Adrenal gland (tissue), 12 donors: ENCODE measurements around the gene POMT1. TPM values are rescaled to one million over a fixed set of nuclear protein-coding genes. Genes with fewer than 3 reads are reported as not detected.

Experiments used
- DNase-seq, 7 donors: peaks; one replicate each; pipeline ENCODE4 v3.0.0-alpha.2; 2019 to 2020
- H3K27ac ChIP-seq, 5 donors: fragments of 200-600 bp; sonication (generic) in 4 of 5; 1 replicate in 3 of 5; 2 replicates in 2 of 5; pipeline versions ENCODE4 v1.5.1 to v1.8.0; 2016 to 2020; ENCODE audit warnings: mild to moderate bottlenecking in 1 of 5
- H3K27me3 ChIP-seq: fragments of 200-600 bp; 2 replicates; pipeline ENCODE4 v1.8.0; 2021
- H3K36me3 ChIP-seq, 2 donors: fragments of 200-600 bp; replicated peaks in 1 of 2; 1 replicate in 1 of 2; 2 replicates in 1 of 2; pipeline versions ENCODE4 v1.5.1 to v1.8.0; 2018 to 2022
- H3K4me1 ChIP-seq, 2 donors: fragments of 200-600 bp; replicated peaks in 1 of 2; 1 replicate in 1 of 2; 2 replicates in 1 of 2; pipeline versions ENCODE4 v1.5.1 to v1.8.0; 2018 to 2021
- H3K4me3 ChIP-seq, 4 donors: fragments of 200-600 bp; sonication (generic) in 3 of 4; one replicate each; pipeline ENCODE4 v1.5.1; 2016 to 2018
- H3K9me3 ChIP-seq, 3 donors: fragments of 200-600 bp; sonication (generic) in 1 of 3; replicated peaks in 1 of 3; 1 replicate in 2 of 3; 2 replicates in 1 of 3; pipeline versions ENCODE4 v1.5.1 to v1.8.0; 2016 to 2021
- CTCF ChIP-seq, 6 experiments: fragments of 450-650 bp in 4 of 6; fragments of 200-600 bp in 2 of 6; sonication (generic) in 1 of 6; IDR thresholded peaks; 1 replicate in 5 of 6; 2 replicates in 1 of 6; pipeline versions ENCODE4 v1.5.1 to v1.8.0; 2016 to 2021; ENCODE audit warnings: antibody characterized with exemption in 6 of 6, mild to moderate bottlenecking in 2 of 6, moderate library complexity in 1 of 6
- POLR2A ChIP-seq, 2 donors: fragments of 450-650 bp; IDR thresholded peaks; one replicate each; pipeline ENCODE4 v1.6.1; 2017; ENCODE audit warnings: antibody characterized with exemption in 2 of 2, mild to moderate bottlenecking in 2 of 2, moderate library complexity in 1 of 2
- WGBS, 4 donors: extraction: QIAGEN DNeasy Blood & Tissue Kit in 2 of 4; methylation state at CpG; one replicate each; pipeline versions ENCODE4 v1.1.5 to v1.1.7; 2013 to 2017; 5-methylcytosine and 5-hydroxymethylcytosine counted together
- intact Hi-C, 2 donors: fragments of 100-400 bp; cut with DNase I; formaldehyde crosslinking; loops; one replicate each; pipeline versions ENCODE4 v1.14.1 to v1.15.0; 2022 to 2023
- polyA plus RNA-seq, 3 donors: library from polyadenylated mRNA; stranded (reverse); fragments of 200-250 nt in 2 of 3; fragments of 350-450 nt in 1 of 3; fragmentation: Illumina TruSeq in 1 of 3; extraction: RNeasy Lipid Tissue Mini Kit (QIAGEN cat#74804) in 1 of 3; gene quantifications; one replicate each; pipeline ENCODE4 v1.2.3, GENCODE V29; 2013 to 2014
- total RNA-seq, 9 donors: library from RNA; depleted of rRNA in 4 of 9; stranded (reverse); fragments of >200 nt in 4 of 9; fragments of 120-200 nt in 1 of 9; fragmentation: NEBNext Ultra II Directional in 1 of 9; extraction: Animal tissue kit (Norgen Biotek cat#: 25700) in 1 of 9; gene quantifications; one replicate each; pipeline versions ENCODE4 v1.1.0 to v1.2.4, GENCODE V29; 2013 to 2023
- donor health status: healthy with polysubstance abuse.
- donor health status: Bipolar disorder and iron deficiency.
- donor health status: DM: yes; HTN: yes; CAD: no.
- donor health status: DM: no; HTN: no; CAD: no.
- donor health status: DM: no; HTN: no; CAD: no.
- donor health status: DM: yes; HTN: yes; CAD: no.

Gene POMT1
- total and polyA plus RNA-seq, 12 donors, result 10.1 to 60.9 (median 33.0) TPM

DNA sequence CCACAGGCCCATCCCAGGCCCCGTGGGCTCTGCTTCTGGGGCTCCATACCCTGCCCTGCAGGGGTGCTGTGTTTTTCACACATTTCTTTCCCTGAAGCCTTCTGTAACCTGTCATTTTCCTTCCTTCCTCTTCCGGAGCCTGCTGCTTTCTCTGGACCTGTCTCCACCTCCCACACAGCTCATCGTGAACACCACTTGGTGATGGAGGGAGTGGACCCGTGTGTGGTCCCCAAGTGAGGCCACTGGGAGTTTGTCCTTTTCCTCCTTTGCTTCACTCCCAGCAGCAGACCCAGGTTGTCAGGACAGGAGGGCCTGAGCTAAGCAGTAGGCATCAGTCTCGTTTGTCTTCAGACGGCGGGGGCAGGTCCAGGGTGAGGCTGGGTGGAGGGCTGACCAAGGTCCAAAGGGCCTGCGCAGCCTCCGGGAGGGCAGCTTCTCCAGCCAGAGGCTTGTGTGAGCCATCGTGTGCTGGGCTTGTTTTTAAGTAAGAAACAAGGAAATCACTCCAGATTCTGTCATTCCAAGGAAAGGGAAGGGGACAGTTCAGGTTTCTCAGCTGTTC is 5.8 kb upstream of the POMT1 start:
- DNase-seq, result no peak
- Histone ChIP-seq H3K27me3 (no peaks in the 10 kb centered on the region), H3K9me3 (no peaks in the 10 kb centered on the region), H3K4me1 (no peaks in the 10 kb centered on the region), H3K4me3 (no peak overlapping the region), H3K36me3 (peaks cover 0 to 79% of the 10 kb centered on the region in 2 donors), H3K27ac (no peak overlapping the region)
- TF ChIP-seq POLR2A (IDR thresholded peaks at IDR 0.05) (no peak), CTCF (IDR thresholded peaks at IDR 0.05) (no peak)
- intact Hi-C loops, result no loop called here
- 77 to 92% (median 83%) methylated on average over 7 to 10 of the region's 10 CpGs for WGBS, 4 donors

DNA sequence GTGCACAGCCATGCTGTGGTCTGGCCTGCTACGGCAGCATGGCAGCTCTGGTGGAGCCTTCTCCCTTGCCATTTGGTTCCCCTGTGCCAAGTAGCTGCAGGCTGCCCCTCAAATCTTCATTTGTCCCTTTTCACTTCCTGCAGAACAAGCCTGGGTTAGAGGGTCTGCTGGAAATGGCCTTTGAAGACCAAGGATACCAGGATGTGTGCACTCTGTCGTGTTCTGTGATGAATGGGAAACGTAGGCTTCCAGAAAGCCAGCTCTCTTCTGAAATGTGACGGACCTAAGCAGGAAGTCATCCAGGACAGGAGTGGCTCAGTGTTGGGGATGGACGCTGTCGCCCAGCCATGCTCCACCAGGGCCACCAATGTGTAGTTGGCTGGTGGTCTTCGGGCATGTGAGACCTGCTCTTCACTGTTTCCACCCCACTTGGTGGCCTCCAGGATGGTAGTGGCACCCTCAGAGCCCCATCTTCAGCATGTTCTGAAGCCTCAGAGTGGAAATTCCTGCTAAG is 3.4 kb upstream of the POMT1 start:
- TF ChIP-seq CTCF (IDR thresholded peaks at IDR 0.05) (no peak), POLR2A (IDR thresholded peaks at IDR 0.05) (no peak)
- H3K27me3 ChIP-seq, result no peaks in the 10 kb centered on the region
- DNase-seq, result no peak
- no peak overlapping the region for H3K27ac ChIP-seq
- H3K4me1 ChIP-seq, result peaks cover 9 to 10% of the 10 kb centered on the region in 2 donors
- no peak overlapping the region for H3K4me3 ChIP-seq
- 85 to 100% (median 87%) methylated on average over 1 to 7 of the region's 7 CpGs for WGBS, 4 donors
- no peaks in the 10 kb centered on the region for H3K9me3 ChIP-seq
- peaks cover 0 to 55% of the 10 kb centered on the region in 2 donors for H3K36me3 ChIP-seq
- intact Hi-C loops, result no loop called here

GRCh38 chr9:131500377-131500776 is 2.3 kb upstream of the POMT1 start:
- Histone ChIP-seq H3K4me3 (no peak overlapping the region), H3K36me3 (peaks cover 0 to 44% of the 10 kb centered on the region in 2 donors), H3K4me1 (peaks cover 9 to 11% of the 10 kb centered on the region in 2 donors), H3K27ac (no peak overlapping the region), H3K27me3 (no peaks in the 10 kb centered on the region), H3K9me3 (no peaks in the 10 kb centered on the region)
- DNase-seq, result no peak
- TF ChIP-seq POLR2A (IDR thresholded peaks at IDR 0.05), result no peak
- TF ChIP-seq CTCF (IDR thresholded peaks at IDR 0.05), result no peak
- intact Hi-C loops, result loop anchor here in 1 of 2 donors (10.0 kb wide), 1 partner anchor 244 kb away; the partner anchor contains the start of gene RAPGEF1
- 76 to 81% (median 79%) methylated on average over 12 of the region's 12 CpGs for WGBS, 4 donors

- Histone ChIP-seq H3K27ac (no peak overlapping the region), H3K9me3 (no peaks in the 10 kb centered on the region), H3K4me3 (no peak overlapping the region), H3K4me1 (peaks cover 9 to 11% of the 10 kb centered on the region in 2 donors), H3K36me3 (peaks cover 0 to 37% of the 10 kb centered on the region in 2 donors), H3K27me3 (no peaks in the 10 kb centered on the region)
- no peak for TF ChIP-seq POLR2A (IDR thresholded peaks at IDR 0.05)
- no peak for TF ChIP-seq CTCF (IDR thresholded peaks at IDR 0.05)
- intact Hi-C loops, result loop anchor here in 1 of 2 donors (10.0 kb wide), 1 partner anchor 244 kb away; the partner anchor contains the start of gene RAPGEF1
- WGBS, 4 donors, result 50 to 59% (median 56%) methylated on average over 5 of the region's 5 CpGs
- DNase-seq, result no peak
These were observed 1.7 kb upstream of the POMT1 start for GRCh38 chr9:131500939-131501541.
